ENCODE results near the gene ASAP3. TPM values are rescaled to one million over a fixed set of nuclear protein-coding genes. Genes with fewer than 3 reads are reported as not detected.

Gene ASAP3
- total and polyA plus RNA-seq, 2 of the 13 experiments (the other 11 are each of a cell fraction or from before 2014, with no cell fraction given) = 32.6 to 37.0 TPM

GRCh38 chr1:23387494-23387893 is 96.5 kb downstream of the ASAP3 start:
- ChIA-PET POLR2A (no interaction called here), CTCF (ENCODE audit: low intra/inter-chr PET ratio, low total read pairs) (no interaction called here)
- no peak overlapping the region for H3K27ac ChIP-seq (ENCODE audit: extremely low read length, insufficient read depth, low read length)
- peaks cover 10 to 19% of the 10 kb centered on the region in 2 experiments; a peak in 4 of 5 replicates for H3K36me3 ChIP-seq (replicated peaks in 1 of 2; ENCODE audit: control insufficient read depth in 1 of 2, insufficient read depth in 2 of 2, low read length in 2 of 2)
- 98% methylated on average over 2 of the region's 8 CpGs for WGBS (ENCODE audit: low lambda C conversion rate)
- no peak overlapping the region for H3K9ac ChIP-seq (ENCODE audit: insufficient read depth, low read depth, low read length)
- H3K4me2 ChIP-seq (ENCODE audit: low read depth, low read length) = no peak overlapping the region
- FAIRE-seq (no peak), ATAC-seq (no peak), DNase-seq (ENCODE audit: low spot score) (no peak)
- H3K79me2 ChIP-seq (ENCODE audit: insufficient read depth, low read length) = no peaks in the 10 kb centered on the region
- H2AFZ ChIP-seq (ENCODE audit: low read length) = no peak overlapping the region
- H3K27me3 ChIP-seq (ENCODE audit: control insufficient read depth in 1 of 2, insufficient read depth in 2 of 2, low read length in 2 of 2) = no peaks in the 10 kb centered on the region
- peaks cover 14% of the 10 kb centered on the region for H3K4me1 ChIP-seq (ENCODE audit: insufficient read depth, low read length)
- intact Hi-C loops (cut with micrococcal nuclease; ENCODE audit: unreplicated experiment) (no loop called here), in situ Hi-C loops (cut with HindIII; ENCODE audit: extremely low pct_ligation_motif_present, low pct_unique_long_range_greater_than_20kb) (no loop called here)
- no peak overlapping the region for H3K4me3 ChIP-seq (replicated peaks in 1 of 3; ENCODE audit: insufficient read depth in 1 of 3, low read depth in 2 of 3, low read length in 3 of 3)
- no peaks in the 10 kb centered on the region for H4K20me1 ChIP-seq (ENCODE audit: insufficient read depth, low read length)
- no peaks in the 10 kb centered on the region for H3K9me3 ChIP-seq (ENCODE audit: low read length)
- no TSS peak for BruUV-seq (replicated peaks)
- no peak for TF ChIP-seq LBX2 (CRISPR knock-in tag; IDR thresholded peaks at IDR 0.05; ENCODE audit: borderline replicate concordance)
- TF ChIP-seq POLR2AphosphoS5 (IDR thresholded peaks at IDR 0.05; ENCODE audit: low read depth, low read length) = peak; percentile 26; the same call in 1 of the 2 replicates
- peak; percentile 27; the same call in 1 of the 2 replicates for TF ChIP-seq TARDBP (CRISPR knock-in tag; IDR thresholded peaks at IDR 0.05)
- no peak for TF ChIP-seq ATAD3A (CRISPR knock-in tag; IDR thresholded peaks at IDR 0.05)
- TF ChIP-seq ATF3 (CRISPR knock-in tag; IDR thresholded peaks at IDR 0.05) = no peak

- peaks cover 12 to 28% of the 10 kb centered on the region in 2 experiments; a peak in 4 of 5 replicates for H3K36me3 ChIP-seq (replicated peaks in 1 of 2; ENCODE audit: control insufficient read depth in 1 of 2, insufficient read depth in 2 of 2, low read length in 2 of 2)
- TF ChIP-seq ZNF331 (CRISPR knock-in tag; IDR thresholded peaks at IDR 0.05) (no peak), ZNF674 (CRISPR knock-in tag; IDR thresholded peaks at IDR 0.05; ENCODE audit: low read depth) (no peak), RBFOX2 (IDR thresholded peaks at IDR 0.05; ENCODE audit: low read depth, low read length) (no peak), MXD4 (CRISPR knock-in tag; IDR thresholded peaks at IDR 0.05) (no peak), HOXA3 (CRISPR knock-in tag; IDR thresholded peaks at IDR 0.05) (no peak), KDM1A (CRISPR knock-in tag; IDR thresholded peaks at IDR 0.05) (no peak), PHF21A (CRISPR knock-in tag; IDR thresholded peaks at IDR 0.05) (no peak), GATA4 (IDR thresholded peaks at IDR 0.05; ENCODE audit: borderline replicate concordance, low read depth) (no peak), RARA (CRISPR knock-in tag; IDR thresholded peaks at IDR 0.05) (no peak), ZMAT3 (CRISPR knock-in tag; conservative IDR thresholded peaks at IDR 0.05) (no peak), JUNB (CRISPR knock-in tag; IDR thresholded peaks at IDR 0.05; ENCODE audit: borderline replicate concordance) (no peak), NFE2L1 (CRISPR knock-in tag; IDR thresholded peaks at IDR 0.05; ENCODE audit: borderline replicate concordance) (no peak)
- 96% methylated on average over 14 of the region's 14 CpGs for WGBS (ENCODE audit: low lambda C conversion rate)
- no peaks in the 10 kb centered on the region for H4K20me1 ChIP-seq (ENCODE audit: insufficient read depth, low read length)
- H3K79me2 ChIP-seq (ENCODE audit: insufficient read depth, low read length) = no peaks in the 10 kb centered on the region
- no peak for ATAC-seq
- CTCF ChIA-PET (ENCODE audit: low intra/inter-chr PET ratio, low total read pairs) = no interaction called here
- H3K27me3 ChIP-seq (ENCODE audit: control insufficient read depth in 1 of 2, insufficient read depth in 2 of 2, low read length in 2 of 2) = no peaks in the 10 kb centered on the region
- in situ Hi-C loops (cut with HindIII; ENCODE audit: extremely low pct_ligation_motif_present, low pct_unique_long_range_greater_than_20kb) (no loop called here), intact Hi-C loops (cut with micrococcal nuclease; ENCODE audit: unreplicated experiment) (no loop called here)
- no peak overlapping the region for H3K4me2 ChIP-seq (ENCODE audit: low read depth, low read length)
- H3K27ac ChIP-seq (ENCODE audit: extremely low read length, insufficient read depth, low read length) = peak overlapping the region; percentile 14
- BruUV-seq (replicated peaks) = no TSS peak
- DNase-seq (ENCODE audit: low spot score) = no peak
- FAIRE-seq = no peak
- H3K9me3 ChIP-seq (ENCODE audit: low read length) = no peaks in the 10 kb centered on the region
- POLR2A ChIA-PET = interaction anchor here (0.7 to 1.4 kb wide), 4 partner anchors 9 to 46 kb away, joined by 3 to 5 read pairs (median 4); partner anchors contain the start of gene HNRNPR
- H3K9ac ChIP-seq (ENCODE audit: insufficient read depth, low read depth, low read length) = no peak overlapping the region
- no peak overlapping the region for H3K4me3 ChIP-seq (replicated peaks in 1 of 3; ENCODE audit: insufficient read depth in 1 of 3, low read depth in 2 of 3, low read length in 3 of 3)
- peaks cover 14% of the 10 kb centered on the region for H3K4me1 ChIP-seq (ENCODE audit: insufficient read depth, low read length)
- H2AFZ ChIP-seq (ENCODE audit: low read length) = no peak overlapping the region
These were observed 98.8 kb downstream of the ASAP3 start for GRCh38 chr1:23385119-23385621.

Data from HepG2 (cell line).